ENCODE measurements around the gene KCNB1. TPM values are rescaled to one million over a fixed set of nuclear protein-coding genes. Genes with fewer than 3 reads are reported as not detected.

KCNB1 gene
- total and polyA plus RNA-seq, 2 of the 4 experiments (the other 2 are of a cell fraction): 0.05 TPM; not detected in 1

DNA sequence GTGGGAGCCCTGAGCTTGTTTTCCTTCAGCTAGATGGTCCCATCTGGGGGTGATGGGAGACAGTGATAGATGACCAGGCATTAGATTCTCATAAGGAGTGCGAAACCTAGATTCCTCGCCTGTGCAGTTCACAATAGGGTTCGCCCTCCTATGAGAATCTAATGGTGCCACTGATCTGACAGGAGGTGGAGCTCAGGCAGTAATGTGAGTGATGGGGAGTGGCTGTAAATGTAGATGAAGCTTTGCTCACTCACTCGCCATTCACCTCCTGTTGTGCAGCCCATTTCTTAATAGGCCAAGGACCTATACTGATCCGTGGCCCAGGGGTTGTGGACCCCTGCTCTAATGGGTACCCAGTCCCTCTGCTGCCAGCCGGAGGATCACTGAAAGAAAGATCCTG lies 20.7 kb upstream of the KCNB1 start:
- Histone ChIP-seq H2BK5ac (ENCODE audit: low read depth, low read length, poor library complexity, severe bottlenecking) (no peak overlapping the region), H3K18ac (ENCODE audit: low read depth, low read length) (no peak overlapping the region), H4K8ac (ENCODE audit: low read depth in 2 of 2, low read length in 2 of 2) (no peak overlapping the region), H3K79me1 (ENCODE audit: low read depth in 1 of 2, low read length in 2 of 2) (no peaks in the 10 kb centered on the region), H2AFZ (replicated peaks; ENCODE audit: low read length, poor library complexity) (no peak overlapping the region), H2AK9ac (replicated peaks; ENCODE audit: low read depth, low read length, poor library complexity) (no peak overlapping the region), H2BK20ac (ENCODE audit: low read depth, low read length) (no peak overlapping the region), H3K36me3 (ENCODE audit: control insufficient read depth, insufficient read depth, low read length) (no peaks in the 10 kb centered on the region), H4K20me1 (ENCODE audit: insufficient read depth, low read length) (no peaks in the 10 kb centered on the region), H3K4ac (ENCODE audit: low read depth, low read length) (no peak overlapping the region), H3K27me3 (ENCODE audit: control insufficient read depth, insufficient read depth, low read length) (peaks cover 28% of the 10 kb centered on the region), H3K9me3 (ENCODE audit: control insufficient read depth, insufficient read depth, low read length) (peaks cover 5% of the 10 kb centered on the region; the same call in 1 of the 2 replicates), H3K4me2 (ENCODE audit: low read depth, low read length) (no peak overlapping the region), H4K91ac (ENCODE audit: insufficient read depth, low read depth, low read length) (no peak overlapping the region), H4K5ac (ENCODE audit: low read depth, low read length) (no peak overlapping the region), H3K56ac (ENCODE audit: extremely low read depth, insufficient read depth, low read length) (no peak overlapping the region), H3K9ac (ENCODE audit: low read depth, low read length) (no peak overlapping the region), H3K27ac (ENCODE audit: insufficient read depth, low read length) (no peak overlapping the region), H2AK5ac (ENCODE audit: low read depth, low read length) (no peak overlapping the region), H3K14ac (replicated peaks; ENCODE audit: low read depth, low read length) (no peak overlapping the region), H2BK120ac (ENCODE audit: low read depth, low read length) (no peak overlapping the region), H3K4me1 (ENCODE audit: control insufficient read depth, insufficient read depth, low read length) (no peaks in the 10 kb centered on the region), H3K23ac (ENCODE audit: low read depth, low read length) (no peak overlapping the region), H2BK15ac (ENCODE audit: low read depth, low read length) (no peak overlapping the region), H3K9me1 (ENCODE audit: insufficient read depth, low read length) (no peaks in the 10 kb centered on the region), H3K4me3 (ENCODE audit: insufficient read depth, low read depth, low read length) (no peak overlapping the region)
- no peak for ATAC-seq (ENCODE audit: low read depth)
- intact Hi-C loops (cut with micrococcal nuclease): no loop called here
- dilution Hi-C loops (cut with HindIII; ENCODE audit: low sequenced_read_pairs, unreplicated experiment): no loop called here
- TF ChIP-seq SMC3 (IDR thresholded peaks at IDR 0.05; ENCODE audit: low read depth, low read length) (no peak), RCOR1 (IDR thresholded peaks at IDR 0.05; ENCODE audit: insufficient replicate concordance, low read length) (no peak), CHD1 (IDR thresholded peaks at IDR 0.05; ENCODE audit: low read depth, low read length) (no peak), CEBPB (IDR thresholded peaks at IDR 0.05; ENCODE audit: low read depth, low read length) (no peak), MAZ (IDR thresholded peaks at IDR 0.05; ENCODE audit: borderline replicate concordance, low read depth, low read length) (no peak)
- TF ChIP-seq, protein P1, sequence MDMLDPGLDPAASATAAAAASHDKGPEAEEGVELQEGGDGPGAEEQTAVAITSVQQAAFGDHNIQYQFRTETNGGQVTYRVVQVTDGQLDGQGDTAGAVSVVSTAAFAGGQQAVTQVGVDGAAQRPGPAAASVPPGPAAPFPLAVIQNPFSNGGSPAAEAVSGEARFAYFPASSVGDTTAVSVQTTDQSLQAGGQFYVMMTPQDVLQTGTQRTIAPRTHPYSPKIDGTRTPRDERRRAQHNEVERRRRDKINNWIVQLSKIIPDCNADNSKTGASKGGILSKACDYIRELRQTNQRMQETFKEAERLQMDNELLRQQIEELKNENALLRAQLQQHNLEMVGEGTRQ (IDR thresholded peaks at IDR 0.05; ENCODE audit: low read depth, low read length): no peak
- BruUV-seq (replicated peaks): no TSS peak
- POLR2A ChIA-PET (ENCODE audit: unreplicated experiment): no interaction called here
- in situ Hi-C loops (cut with MboI; ENCODE audit: low sequenced_read_pairs): no loop called here
- no CpG with 5 or more reads among the region's 6 CpGs for WGBS, 2 experiments (ENCODE audit: extremely low coverage in 2 of 2, insufficient read length in 1 of 2)
- DNase-seq: no peak
- CTCF ChIA-PET: no interaction called here

Data from IMR-90 (cell line).